HG02885 (cell line): ENCODE results near the gene CDH11.

Experiments used
- ATAC-seq: cut with Tn5 transposase; IDR thresholded peaks from one replicate; pipeline ENCODE4 v1.9.1; 2021; ENCODE audit warnings: mild to moderate bottlenecking; ENCODE audit not compliant: unreplicated experiment, poor library complexity

Gene CDH11, protein sequence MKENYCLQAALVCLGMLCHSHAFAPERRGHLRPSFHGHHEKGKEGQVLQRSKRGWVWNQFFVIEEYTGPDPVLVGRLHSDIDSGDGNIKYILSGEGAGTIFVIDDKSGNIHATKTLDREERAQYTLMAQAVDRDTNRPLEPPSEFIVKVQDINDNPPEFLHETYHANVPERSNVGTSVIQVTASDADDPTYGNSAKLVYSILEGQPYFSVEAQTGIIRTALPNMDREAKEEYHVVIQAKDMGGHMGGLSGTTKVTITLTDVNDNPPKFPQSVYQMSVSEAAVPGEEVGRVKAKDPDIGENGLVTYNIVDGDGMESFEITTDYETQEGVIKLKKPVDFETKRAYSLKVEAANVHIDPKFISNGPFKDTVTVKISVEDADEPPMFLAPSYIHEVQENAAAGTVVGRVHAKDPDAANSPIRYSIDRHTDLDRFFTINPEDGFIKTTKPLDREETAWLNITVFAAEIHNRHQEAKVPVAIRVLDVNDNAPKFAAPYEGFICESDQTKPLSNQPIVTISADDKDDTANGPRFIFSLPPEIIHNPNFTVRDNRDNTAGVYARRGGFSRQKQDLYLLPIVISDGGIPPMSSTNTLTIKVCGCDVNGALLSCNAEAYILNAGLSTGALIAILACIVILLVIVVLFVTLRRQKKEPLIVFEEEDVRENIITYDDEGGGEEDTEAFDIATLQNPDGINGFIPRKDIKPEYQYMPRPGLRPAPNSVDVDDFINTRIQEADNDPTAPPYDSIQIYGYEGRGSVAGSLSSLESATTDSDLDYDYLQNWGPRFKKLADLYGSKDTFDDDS

GRCh38 chr16:65121870-65122723 is at the start of gene CDH11:
Gene CDH11 (minus strand): TSS chr16:65122063. CDS start chr16:65004869, 117,194 bp downstream.
- ATAC-seq, result no peak

GRCh38 chr16:65154321-65154720 is 32.5 kb upstream of the CDH11 start:
- no peak for ATAC-seq

- ATAC-seq, result no peak
Measured at GRCh38 chr16:65153365-65154105, 31.7 kb upstream of the CDH11 start.

GRCh38 chr16:65148804-65149203 is 26.9 kb upstream of the CDH11 start:
- no peak for ATAC-seq

DNA sequence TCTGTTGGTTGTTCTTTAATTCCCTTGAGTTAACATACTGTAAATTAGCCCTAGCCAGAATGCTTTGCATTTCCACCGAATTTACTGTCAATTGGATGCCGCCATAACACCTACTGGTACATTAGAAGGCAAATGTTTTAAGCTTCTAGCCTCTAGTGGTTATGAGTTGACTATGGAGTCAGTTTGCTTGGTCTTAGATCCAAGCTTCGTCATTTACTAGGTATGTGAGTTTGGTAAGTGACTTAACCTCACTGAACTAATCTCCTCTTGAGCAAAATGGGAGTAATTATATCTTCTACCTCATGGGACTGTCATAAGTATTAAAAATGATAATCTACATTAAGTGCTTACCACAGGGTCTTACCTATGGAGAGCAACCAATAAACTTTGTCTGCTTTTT is 20.4 kb upstream of the CDH11 start:
- no peak for ATAC-seq

DNA sequence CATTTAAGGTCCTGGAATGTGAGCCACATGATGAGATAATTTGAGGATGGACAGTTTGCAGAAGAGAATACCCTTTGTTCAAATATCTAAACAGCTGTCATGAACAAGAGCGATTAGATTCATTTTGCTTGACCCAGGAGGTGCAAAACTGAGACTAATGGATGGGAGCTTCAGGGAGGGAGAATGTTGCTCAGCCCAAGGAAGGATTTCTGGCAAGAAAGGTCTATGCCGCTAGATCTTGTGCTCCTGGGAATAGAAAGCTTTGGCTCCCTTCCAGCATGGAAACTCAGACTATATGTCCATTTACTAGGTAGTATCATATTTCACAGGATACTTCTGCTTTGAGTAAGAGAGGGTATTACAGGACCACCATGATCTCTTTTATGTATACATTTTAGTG is 14.8 kb upstream of the CDH11 start:
- ATAC-seq, result no peak

DNA sequence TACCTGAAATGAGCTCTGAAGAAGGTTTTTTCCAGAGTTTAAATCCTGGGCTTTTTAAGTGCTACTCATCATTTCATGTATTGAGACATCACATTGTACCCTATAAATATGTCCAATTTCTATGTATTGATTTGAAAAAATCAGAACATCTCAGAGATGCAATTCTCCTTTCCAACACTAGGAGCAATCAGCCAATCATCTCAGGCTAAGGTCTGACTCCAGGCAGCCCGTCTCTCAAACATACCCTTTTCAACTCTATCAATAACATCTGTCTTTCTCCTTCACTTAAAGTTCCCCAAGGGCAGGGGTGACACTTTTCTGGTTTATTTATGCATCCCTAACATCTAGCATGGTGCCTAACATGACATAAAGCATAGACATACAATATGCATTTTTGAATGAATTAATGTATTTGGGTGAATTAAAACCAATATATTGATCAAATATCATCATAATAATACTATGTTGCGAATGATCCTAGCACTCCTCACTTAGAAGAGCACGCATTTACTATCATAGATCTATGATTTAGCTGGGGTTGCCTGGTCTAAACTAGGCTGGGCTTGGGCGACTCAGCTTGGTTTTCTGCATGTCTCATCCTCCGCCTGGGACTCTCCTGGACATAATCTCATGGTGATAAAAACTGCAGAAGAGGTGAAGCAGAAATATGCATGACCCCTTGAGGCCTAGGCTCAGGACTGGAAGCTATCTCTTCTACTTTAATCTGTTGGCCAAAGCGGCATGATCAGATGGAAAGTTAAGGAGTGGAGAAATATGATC is 5.2 kb upstream of the CDH11 start:
- ATAC-seq, result no peak

GRCh38 chr16:65125871-65126270 is 4.0 kb upstream of the CDH11 start:
- ATAC-seq, result no peak

DNA sequence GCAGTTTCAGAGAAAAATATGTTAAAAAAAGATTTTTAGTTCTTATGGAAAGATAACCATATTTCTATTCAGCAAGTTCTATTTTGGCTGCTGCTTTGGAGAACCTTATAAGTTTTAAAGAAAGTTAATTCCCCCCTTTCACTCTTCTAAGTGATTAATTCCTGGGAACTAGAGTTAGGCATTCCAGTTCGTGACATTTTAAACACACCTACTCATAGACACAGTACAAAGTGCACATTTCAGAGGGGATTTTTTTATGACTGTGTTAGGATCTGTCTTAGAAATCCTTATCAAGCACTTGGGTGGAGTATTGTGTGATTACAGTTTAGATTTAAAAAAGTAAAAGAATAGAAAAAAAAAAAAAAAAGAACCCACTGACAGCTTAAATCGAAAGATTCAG is 3.5 kb upstream of the CDH11 start:
- no peak for ATAC-seq

DNA sequence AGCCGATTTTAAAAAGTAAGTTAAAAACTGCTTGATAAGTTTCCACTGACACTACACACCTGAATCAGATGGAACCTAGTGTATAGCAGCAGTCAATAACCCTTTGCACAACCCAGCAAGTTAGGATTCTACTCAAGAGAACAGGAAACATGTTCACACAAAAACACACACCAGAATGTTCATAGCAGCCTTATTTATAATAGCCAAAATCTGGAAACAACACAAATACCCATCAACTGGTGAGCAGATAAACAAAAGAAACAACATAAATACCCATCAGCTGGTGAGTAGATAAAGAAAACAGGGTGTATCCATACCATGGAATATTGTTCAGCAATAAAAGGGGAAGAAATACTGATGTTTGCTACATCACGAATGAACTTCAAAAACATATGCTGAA is 2.7 kb upstream of the CDH11 start:
- no peak for ATAC-seq

GRCh38 chr16:65124212-65124548 is 2.3 kb upstream of the CDH11 start:
- ATAC-seq, result no peak

GRCh38 chr16:65123396-65124211 is 1.7 kb upstream of the CDH11 start:
- ATAC-seq, result no peak

DNA sequence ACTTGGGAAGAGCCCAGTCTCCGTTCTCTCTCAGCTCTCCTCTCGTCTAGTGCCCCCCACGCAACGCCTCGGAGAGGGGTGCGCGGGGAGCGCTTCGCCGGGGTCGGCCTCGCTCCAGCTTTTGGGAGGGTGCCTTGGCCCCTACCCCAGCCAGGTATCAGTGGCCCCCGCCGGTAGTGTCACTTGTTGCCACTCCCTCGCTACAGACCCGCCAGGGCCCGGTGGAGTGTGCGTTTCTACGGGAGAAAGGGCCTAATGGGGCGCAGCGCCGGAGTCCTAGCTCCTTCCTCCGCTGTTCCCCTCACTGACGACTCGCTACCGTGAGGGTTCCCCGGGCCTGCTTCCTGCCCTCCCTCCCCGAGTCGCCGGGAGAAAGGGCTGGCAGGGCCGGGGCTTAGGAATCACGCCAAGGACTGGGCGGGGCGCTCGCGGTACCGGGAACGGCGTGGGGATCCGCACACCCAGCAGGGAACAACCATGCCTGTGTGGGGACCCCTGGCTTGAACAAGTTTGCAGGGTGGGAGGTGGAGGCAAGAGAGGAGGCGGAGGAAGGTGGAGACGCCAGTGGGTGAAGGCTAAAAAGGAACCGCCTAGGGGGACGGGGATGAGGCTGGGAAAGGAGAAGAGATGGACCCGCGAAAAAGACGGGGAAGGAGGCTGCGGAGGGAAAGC is 997 bp upstream of the CDH11 start:
- ATAC-seq, result no peak

DNA sequence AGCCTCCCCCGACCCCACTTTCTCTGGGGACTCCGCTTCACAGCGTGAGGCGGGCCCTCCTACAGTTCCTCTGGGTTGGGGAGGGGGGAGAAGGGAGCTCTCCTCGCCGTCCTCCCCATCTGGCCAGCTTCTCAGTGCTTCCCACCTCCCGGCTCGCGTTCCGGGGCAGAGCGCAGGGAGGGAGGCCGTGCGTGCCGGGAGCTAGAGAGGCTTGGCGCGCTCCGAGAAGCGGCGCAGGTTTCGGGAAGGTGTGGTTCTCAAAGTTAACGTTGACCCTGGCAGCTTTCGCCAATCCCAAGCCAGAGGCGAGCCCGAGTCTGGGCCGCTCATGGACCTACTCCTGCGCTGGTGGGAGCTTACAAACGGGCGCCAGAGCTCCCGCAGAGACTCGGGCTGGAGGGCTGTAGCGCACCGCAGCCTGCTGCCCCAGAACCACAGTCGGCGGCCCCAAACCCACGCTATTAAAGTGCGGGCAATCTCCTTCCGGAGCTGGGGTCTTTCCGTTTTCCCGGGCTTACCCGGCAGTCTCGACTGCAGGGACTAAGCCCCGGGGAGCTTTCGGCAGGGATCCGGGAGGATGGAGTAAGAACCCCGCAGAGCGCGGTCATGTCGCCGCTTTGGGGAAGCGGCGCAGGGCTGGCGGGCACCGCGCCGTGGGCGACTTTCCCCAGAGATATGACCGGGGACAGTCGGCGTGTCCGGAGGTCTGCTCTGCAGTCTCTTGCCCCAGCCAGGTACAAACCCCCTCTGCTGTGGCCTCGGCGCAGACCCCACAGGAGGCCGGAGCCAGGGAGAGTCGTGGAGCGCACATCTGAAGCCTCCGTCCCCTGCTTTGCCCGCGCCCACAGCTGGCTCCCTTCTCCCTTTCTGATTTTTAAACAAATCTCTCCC is 787 bp downstream of the CDH11 start:
- no peak for ATAC-seq

DNA sequence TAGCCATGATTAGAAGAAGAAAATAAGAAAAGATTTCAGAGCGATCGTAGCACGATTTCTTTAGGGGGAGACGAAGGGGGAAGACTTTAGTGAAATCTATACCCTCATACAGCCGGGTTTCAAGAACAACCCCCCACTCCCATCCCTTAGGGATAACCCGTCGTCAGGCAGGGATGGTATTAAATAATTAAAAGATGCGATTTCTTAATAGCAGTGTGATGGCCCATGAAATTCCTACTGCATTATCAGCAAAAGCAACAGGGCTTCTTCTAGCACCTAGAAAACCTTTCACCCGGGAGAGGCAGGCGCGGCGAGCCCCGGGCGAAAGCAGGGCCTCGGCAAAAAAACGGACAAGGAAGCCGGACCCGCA is 1.4 kb downstream of the CDH11 start:
- no peak for ATAC-seq

DNA sequence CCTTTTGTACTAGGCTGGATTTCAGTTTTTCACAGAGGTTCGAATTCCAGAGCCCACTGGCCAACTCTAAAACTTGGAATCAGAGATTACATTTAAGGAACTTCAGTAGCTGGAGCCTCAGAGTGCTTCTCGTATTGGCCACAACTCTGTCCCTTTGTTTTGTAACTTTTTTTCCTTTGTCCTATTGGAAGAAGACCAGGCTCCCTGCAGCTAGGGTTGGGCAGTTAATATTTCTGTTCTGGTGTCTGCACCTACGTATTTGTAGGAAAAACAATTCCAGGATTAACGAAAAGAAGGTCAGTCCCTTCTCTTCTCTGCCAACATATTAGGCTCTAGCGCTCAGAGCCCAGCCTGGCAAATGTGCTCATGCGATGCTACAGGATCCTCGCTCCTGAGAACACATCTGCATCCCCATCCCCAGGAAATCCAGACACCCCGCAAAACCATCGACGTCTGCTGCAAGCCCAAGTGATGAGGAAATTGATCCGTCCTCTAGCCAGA is 1.9 kb downstream of the CDH11 start:
- ATAC-seq, result no peak

- no peak for ATAC-seq
Measured at GRCh38 chr16:65119435-65119834, 2.4 kb downstream of the CDH11 start.
